Measurements from ENCODE around the gene FOSL1.

The FOSL1 gene

GRCh38 chr11:65873318-65874156, 26.7 kb downstream of the FOSL1 start:
- DNase-seq, result peak; percentile 91

GRCh38 chr11:65872586-65873317, 27.4 kb downstream of the FOSL1 start, which contains the start of gene EFEMP2:
Gene EFEMP2, minus strand, starts transcription at chr11:65872800. Its CDS starts 446 bp downstream, at chr11:65872354.
- no peak for DNase-seq

DNA sequence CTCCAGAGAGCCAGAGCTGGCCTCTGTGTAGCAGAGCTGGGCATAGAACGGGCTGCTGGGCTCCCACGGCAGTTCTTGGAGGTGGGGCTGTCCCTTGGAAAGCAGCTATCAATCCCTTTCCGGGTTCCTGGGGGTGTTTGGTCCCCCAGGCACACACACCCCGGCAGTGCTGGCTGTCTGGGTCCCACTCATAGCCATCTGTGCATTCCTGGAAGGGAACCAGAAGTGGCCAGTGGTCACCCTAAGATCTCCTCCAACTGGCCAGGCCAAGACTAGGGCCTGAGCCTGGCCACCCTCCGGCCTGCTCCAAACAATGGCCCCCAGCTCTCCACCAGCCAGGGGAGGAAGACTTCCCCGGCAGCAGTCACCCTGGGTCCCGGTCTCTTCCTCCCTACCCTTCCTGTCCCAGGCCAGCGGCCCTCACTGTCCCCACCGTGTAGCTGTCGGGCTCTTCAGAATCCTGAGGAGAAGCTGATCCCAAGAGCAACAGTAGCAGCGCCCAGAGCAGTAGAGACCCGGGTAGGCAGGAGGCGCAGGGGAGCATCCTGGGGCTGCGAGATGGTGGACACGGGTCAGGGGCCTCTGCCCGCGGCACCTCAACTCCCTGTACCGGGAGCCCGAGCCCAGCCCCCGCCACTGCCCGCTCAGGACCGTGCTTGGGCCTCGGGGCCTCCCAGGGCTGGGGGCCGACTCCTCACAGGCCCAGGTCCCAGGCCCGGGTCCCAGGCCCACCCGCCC, 28.2 kb downstream of the FOSL1 start:
- no peak for DNase-seq

- no peak for DNase-seq
Measured at GRCh38 chr11:65870706-65871681, 29.2 kb downstream of the FOSL1 start.

- no peak for DNase-seq
Measured at GRCh38 chr11:65870307-65870658, 29.9 kb downstream of the FOSL1 start.

GRCh38 chr11:65869643-65870306, 30.4 kb downstream of the FOSL1 start:
- DNase-seq, result no peak

DNA sequence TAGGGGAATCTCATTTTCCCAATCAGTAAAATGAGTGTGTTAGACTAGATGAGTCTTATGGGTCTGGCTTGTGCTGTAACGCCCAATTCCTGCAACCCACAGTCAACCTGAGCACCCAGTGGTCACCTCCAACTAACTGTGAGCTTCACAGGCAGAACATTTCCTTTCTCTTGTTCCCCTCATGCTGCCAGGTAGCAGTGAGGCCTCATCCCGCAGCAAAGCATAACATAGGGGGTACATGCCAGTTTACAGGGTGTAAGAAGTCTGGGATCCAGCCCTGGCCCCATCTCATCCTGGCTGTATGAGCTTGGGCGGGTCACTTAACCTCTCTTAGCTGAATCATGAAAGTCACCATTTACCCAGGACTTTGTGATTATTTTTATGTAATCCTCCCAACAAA, 31.3 kb downstream of the FOSL1 start:
- DNase-seq, result no peak

DNA sequence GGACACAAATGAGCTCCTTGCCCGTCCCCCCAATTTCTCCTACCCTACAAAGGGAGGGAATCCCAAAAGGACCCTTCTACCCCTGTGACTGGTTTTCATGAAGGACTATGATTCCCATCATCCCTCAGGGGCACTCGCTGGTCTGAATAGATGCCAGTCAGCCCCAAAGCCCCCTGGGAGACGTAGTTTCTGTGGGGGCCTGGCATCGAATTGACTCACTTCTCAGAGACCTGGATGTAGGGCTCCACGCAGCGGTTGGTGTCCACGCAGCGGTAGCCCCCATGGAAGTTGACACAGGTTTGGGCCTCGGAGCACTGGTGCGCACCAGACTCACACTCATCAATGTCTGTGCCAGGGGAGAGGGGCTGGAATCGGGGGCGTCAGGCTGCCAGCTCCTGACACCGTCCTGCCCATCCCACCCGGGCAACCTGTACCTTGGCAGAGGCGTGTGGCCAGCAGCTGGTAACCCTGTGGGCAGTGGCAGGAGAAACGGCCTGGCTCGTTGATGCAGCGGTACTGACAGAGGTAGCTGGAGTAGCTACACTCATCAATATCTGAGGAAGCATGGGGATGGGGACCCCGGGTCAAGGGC, 32.0 kb downstream of the FOSL1 start:
- no peak for DNase-seq

- no peak for DNase-seq
Measured at GRCh38 chr11:65867284-65868071, 32.7 kb downstream of the FOSL1 start.

DNA sequence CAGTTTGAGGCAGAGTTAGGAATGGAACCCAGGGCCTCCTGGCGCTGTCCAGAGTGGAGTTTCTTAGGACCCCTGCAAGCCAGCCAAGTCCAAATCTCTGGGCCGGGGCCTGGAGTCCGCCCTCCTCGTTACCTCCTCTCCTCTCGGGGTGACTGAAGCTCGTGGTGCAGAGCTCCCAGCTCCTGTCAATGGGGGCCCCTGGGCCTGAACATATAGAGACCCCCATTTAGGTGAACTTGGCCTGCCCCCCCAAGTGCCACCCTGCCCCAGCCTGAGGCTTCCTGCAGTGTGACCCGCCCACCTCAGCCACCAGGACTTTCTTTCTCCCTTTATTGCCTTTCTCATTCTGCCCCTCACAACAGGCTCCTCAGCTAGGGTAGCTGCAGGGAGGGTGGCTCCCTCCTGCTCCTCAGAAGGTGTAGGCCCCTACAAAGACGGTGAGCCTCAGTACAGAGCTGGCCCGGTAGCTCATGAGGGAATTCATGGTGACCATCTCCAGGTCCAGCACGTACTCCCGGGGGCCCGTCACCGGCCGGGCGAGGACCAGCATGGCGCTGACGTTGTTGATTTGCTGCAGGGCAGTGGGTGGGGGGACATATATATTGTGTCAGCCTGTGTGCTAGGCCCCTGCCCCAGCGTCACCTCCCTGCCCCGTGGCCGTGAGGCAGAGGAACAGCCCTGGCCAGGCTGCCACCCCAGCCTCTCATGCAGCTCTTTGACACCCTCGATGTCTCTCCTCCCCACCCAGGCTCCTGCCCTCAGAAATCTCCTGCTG, 33.5 kb downstream of the FOSL1 start:
- DNase-seq, result no peak

DNA sequence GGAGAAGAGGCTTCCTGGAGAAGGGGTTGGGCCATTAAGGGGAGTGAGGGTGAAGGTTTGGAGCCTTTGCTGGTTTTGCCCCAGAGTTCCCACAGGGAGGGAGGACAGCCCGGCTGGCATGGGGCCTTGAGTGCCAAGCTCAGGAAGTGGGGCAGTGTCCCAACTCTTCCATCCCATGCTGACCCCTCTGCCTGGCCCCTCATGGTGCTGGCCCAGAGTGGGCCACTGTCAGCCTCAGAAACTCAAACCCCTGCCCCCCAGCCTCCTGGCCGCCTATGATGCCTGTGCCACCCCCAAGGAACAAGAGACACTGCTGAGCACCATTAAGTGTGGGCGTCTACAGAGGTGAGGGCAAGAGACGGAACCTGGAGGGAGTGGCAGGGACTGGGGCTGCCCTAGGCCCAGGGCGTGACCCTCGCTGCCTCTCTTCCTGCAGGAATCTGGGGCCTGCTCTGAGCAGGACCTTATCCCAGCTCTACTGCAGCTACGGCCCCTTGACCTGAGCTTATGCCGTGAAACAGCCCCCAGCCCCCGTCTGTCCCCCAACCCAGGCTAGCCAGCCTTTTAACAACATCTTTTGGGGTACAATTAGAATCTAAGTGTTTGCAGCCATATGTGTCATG, 34.5 kb downstream of the FOSL1 start:
- DNase-seq, result no peak

DNA sequence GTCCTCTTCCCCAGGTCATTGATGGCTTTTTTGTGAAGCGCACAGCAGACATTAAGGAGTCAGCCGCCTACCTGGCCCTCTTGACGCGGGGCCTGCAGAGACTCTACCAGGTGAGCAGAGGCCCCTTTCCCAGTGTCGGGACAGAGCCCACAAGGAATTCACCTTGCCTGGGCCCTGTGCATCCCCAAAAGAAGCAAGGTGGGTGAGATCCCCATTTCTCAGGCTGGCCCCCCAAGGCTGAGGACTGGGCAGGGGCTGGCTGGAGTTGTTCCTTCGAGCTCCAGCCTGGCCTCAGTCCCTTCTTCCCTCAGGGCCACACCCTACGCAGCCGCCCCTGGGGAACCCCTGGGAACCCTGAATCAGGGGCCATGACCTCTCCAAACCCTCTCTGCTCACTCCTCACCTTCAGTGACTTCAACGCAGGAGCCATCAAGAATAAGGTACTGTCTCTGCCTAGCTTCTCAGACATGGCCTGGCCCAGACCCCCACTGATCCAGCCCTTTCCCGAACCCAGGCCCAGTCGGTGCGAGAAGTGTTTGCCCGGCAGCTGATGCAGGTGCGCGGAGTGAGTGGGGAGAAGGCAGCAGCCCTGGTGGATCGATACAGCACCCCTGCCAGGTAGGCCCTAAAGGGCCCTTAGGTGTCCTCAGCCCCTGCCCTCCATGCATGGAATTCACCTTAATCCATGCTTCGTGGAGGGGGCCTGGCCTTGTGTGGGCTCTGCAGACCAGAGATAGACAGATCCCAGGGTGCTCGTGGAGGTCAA, 35.3 kb downstream of the FOSL1 start:
- no peak for DNase-seq

DNA sequence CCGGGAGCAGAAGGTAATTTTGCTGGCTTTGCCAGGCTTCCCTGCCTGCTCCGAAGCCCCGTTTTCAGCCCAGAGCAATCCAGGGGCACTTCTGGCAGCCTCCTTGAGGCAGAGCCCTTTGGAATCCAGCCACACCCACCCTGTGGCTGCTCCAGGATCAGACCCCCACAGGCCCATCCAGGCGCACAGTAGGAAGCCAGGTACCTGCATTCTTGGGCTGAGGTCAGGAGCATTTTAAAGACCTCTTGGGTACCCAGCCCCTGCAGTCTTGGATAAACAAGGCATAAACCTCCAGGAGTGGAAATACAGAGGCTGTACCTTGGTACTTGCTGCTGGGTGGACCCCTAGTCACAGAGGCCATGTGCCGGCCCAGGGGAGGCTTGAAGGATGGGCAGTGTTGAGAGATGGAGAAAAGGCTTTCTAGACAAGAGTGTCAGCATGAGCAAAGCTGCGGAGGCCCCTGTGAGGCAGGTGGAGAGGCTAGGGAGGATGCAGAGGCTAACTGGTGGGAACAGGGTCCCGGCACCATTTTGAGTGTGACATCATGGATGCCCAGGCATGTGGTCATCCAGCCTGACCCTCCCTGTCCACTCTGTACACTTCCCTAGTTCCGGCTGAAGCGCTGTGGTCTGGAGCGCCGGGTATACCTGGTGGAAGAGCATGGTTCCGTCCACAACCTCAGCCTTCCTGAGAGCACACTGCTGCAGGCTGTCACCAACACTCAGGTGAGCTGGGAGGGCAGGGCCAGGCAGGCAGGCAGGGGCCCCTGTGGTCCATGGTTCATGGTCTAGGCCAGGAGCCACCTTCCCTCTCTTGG, 36.1 kb downstream of the FOSL1 start:
- no peak for DNase-seq

DNA sequence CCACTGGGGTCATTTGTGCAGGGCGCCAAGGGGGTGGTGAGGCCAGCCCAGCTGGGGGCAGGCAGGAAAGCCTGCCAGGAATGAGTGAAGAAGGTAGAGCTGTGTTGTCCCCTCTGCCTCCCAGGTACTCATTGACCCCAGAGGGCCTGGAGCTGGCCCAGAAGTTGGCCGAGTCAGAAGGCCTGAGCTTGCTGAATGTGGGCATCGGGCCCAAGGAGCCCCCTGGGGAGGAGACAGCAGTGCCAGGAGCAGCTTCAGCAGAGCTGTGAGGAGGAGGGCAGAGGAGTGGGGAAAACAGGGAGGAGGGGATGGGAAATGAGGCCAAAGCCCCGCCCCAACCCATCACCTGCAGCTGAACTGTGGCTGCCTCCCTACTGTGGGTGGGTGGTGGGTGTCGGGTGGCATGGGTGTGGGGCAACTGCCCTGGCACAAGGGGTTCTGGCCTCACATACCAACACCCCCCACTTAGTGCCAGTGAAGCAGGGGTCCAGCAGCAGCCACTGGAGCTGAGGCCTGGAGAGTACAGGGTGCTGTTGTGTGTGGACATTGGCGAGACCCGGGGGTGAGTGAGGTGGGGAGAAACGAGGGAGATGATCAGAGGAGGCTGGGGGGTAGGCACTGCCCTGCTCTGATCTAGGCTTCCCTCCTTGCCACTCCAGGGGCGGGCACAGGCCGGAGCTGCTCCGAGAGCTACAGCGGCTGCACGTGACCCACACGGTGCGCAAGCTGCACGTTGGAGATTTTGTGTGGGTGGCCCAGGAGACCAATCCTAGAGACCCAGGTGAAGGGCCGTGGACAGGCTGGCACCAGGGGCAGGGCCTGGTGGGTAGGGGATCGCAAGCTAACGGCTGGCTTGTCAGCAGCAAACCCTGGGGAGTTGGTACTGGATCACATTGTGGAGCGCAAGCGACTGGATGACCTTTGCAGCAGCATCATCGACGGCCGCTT, 37.0 kb downstream of the FOSL1 start:
- DNase-seq, result no peak

DNA sequence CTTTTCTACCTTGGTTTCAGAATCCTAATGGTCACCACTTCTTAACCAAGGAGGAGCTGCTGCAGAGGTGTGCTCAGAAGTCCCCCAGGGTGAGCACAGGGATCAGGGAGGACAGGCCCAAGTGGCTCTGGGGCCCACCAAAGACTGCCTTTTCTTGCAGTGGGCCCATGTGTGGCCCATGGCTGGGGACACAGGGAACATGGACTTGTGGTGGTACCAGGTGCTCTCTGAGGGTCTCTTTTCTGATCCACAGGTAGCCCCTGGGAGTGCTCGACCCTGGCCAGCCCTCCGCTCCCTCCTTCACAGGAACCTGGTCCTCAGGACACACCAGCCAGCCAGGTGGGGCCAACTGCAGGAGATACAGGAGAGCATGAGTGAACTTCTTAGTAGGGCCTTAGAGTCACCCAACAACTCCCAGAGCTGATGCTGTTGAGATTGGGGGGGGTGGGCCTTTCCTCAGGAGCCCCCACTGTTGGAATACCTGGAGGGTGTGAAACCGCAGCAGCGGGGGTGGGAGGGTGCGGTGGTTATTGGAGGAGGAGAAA, 37.9 kb downstream of the FOSL1 start:
- no peak for DNase-seq

All from NCI-H774 (cell line).